HepG2 (cell line): ENCODE results near the gene VPS11. TPM values are rescaled to one million over a fixed set of nuclear protein-coding genes. Genes with fewer than 3 reads are reported as not detected.

ENCODE experiments used
- ARHGAP35 ChIP-seq: sonication (generic); formaldehyde crosslinking; IDR thresholded peaks from 2 replicates; pipeline ENCODE4 v1.9.0; 2022; ENCODE audit warnings: mild to moderate bottlenecking, inconsistent platforms, moderate library complexity, missing genetic modification reagents, borderline replicate concordance
- ARID2 ChIP-seq: sonication (generic); formaldehyde crosslinking; IDR thresholded peaks from 2 replicates; pipeline ENCODE4 v1.8.1; 2022; ENCODE audit warnings: mild to moderate bottlenecking, missing genetic modification reagents, borderline replicate concordance
- ARNT ChIP-seq: fragments of 450-650 bp; IDR thresholded peaks from 2 replicates; pipeline ENCODE4 v1.6.1; 2017
- ELF1 ChIP-seq: sonication (generic); formaldehyde crosslinking; IDR thresholded peaks from 2 replicates; pipeline ENCODE4 v1.4.0; 2020; ENCODE audit warnings: missing genetic modification reagents
- GTF3A ChIP-seq: sonication (generic); formaldehyde crosslinking; conservative IDR thresholded peaks from 2 replicates; pipeline ENCODE4 v1.4.0; 2020; ENCODE audit warnings: mild to moderate bottlenecking, missing genetic modification reagents
- HOXA7 ChIP-seq: sonication (generic); formaldehyde crosslinking; IDR thresholded peaks from 2 replicates; pipeline ENCODE4 v1.8.1; 2022; ENCODE audit warnings: mild to moderate bottlenecking, missing genetic modification reagents, moderate library complexity
- KDM3A ChIP-seq: IDR thresholded peaks from 2 replicates; pipeline ENCODE4 v1.6.1; 2018; ENCODE audit warnings: low read depth, missing compliant biosample characterization
- LRRFIP1 ChIP-seq: sonication (generic); formaldehyde crosslinking; conservative IDR thresholded peaks from 2 replicates; pipeline ENCODE4 v1.4.0; 2020; ENCODE audit warnings: missing genetic modification reagents
- MAX ChIP-seq: IDR thresholded peaks from 2 replicates; pipeline ENCODE4 v1.6.1; 2012; ENCODE audit warnings: inconsistent platforms
- MTERF4 ChIP-seq: sonication (generic); formaldehyde crosslinking; IDR thresholded peaks from 2 replicates; pipeline ENCODE4 v1.8.0; 2023; ENCODE audit warnings: mild to moderate bottlenecking, missing genetic modification reagents
- MXD4 ChIP-seq: IDR thresholded peaks from 2 replicates; pipeline ENCODE4 v1.6.1; 2016; ENCODE audit warnings: mild to moderate bottlenecking, missing biosample characterization, missing genetic modification reagents
- NFATC3 ChIP-seq: sonication (generic); formaldehyde crosslinking; IDR thresholded peaks from 2 replicates; pipeline ENCODE4 v1.5.1; 2020; ENCODE audit warnings: mild to moderate bottlenecking, missing genetic modification reagents
- POGK ChIP-seq: sonication (generic); formaldehyde crosslinking; conservative IDR thresholded peaks from 2 replicates; pipeline ENCODE4 v1.8.0; 2022; ENCODE audit warnings: mild to moderate bottlenecking, moderate library complexity, missing genetic modification reagents
- PRDM4 ChIP-seq: sonication (generic); formaldehyde crosslinking; IDR thresholded peaks from 2 replicates; pipeline ENCODE4 v1.9.0; 2021; ENCODE audit warnings: missing genetic modification reagents, borderline replicate concordance
- REXO4 ChIP-seq: sonication (generic); formaldehyde crosslinking; IDR thresholded peaks from 2 replicates; pipeline ENCODE4 v1.8.0; 2022; ENCODE audit warnings: missing genetic modification reagents, mild to moderate bottlenecking, borderline replicate concordance
- TBX3 ChIP-seq: fragments of 450-650 bp; IDR thresholded peaks from 2 replicates; pipeline ENCODE4 v1.6.1; 2017; ENCODE audit warnings: antibody characterized with exemption, mild to moderate bottlenecking, inconsistent platforms, borderline replicate concordance
- YEATS4 ChIP-seq: sonication (generic); formaldehyde crosslinking; IDR thresholded peaks from 2 replicates; pipeline ENCODE4 v1.4.0; 2020; ENCODE audit warnings: missing genetic modification reagents, borderline replicate concordance
- ZNF383 ChIP-seq: sonication (generic); formaldehyde crosslinking; IDR thresholded peaks from 2 replicates; pipeline ENCODE4 v1.4.0; 2020; ENCODE audit warnings: missing genetic modification reagents, mild to moderate bottlenecking, borderline replicate concordance
- ZNF451 ChIP-seq: sonication (generic); formaldehyde crosslinking; IDR thresholded peaks from 2 replicates; pipeline ENCODE4 v1.5.0; 2020; ENCODE audit warnings: mild to moderate bottlenecking, missing genetic modification reagents
- ZNF460 ChIP-seq: sonication (generic); formaldehyde crosslinking; IDR thresholded peaks from 2 replicates; pipeline ENCODE4 v1.5.1; 2020; ENCODE audit warnings: missing genetic modification reagents, mild to moderate bottlenecking, borderline replicate concordance
- ZNF530 ChIP-seq: sonication (generic); formaldehyde crosslinking; IDR thresholded peaks from 2 replicates; pipeline ENCODE4 v1.5.0; 2020; ENCODE audit warnings: low read depth, mild to moderate bottlenecking, missing genetic modification reagents
- ZNF841 ChIP-seq: sonication (generic); formaldehyde crosslinking; IDR thresholded peaks from 2 replicates; pipeline ENCODE4 v1.8.1; 2023; ENCODE audit warnings: missing genetic modification reagents, borderline replicate concordance
- ZSCAN29 ChIP-seq: sonication (generic); formaldehyde crosslinking; conservative IDR thresholded peaks from 2 replicates; pipeline ENCODE4 v1.4.0; 2020; ENCODE audit warnings: mild to moderate bottlenecking, missing genetic modification reagents
- polyA plus RNA-seq, 8 experiments: library from polyadenylated mRNA; depleted of rRNA in 3 of 8; stranded (reverse) in 7 of 8; unstranded in 1 of 8; fragments of >200 nt; fragmentation: Illumina TruSeq in 4 of 8; extraction: Trizol in 4 of 8; gene quantifications; 2 replicates each; pipeline versions ENCODE4 v1.2.1 to v1.2.3, GENCODE V29; 2011 to 2016; ENCODE audit warnings: low read depth in 4 of 8, missing spikeins in 1 of 8, mixed read lengths in 1 of 8; ENCODE audit not compliant: insufficient read depth in 1 of 8
- total RNA-seq, 5 experiments: library from RNA; depleted of rRNA; stranded (reverse); fragments of >200 nt; fragmentation: Illumina TruSeq; extraction: Trizol; gene quantifications; 2 replicates each; pipeline ENCODE4 v1.2.3, GENCODE V29; 2016; ENCODE audit warnings: low read depth in 1 of 5

Gene VPS11
- total and polyA plus RNA-seq, 2 of the 13 experiments (the other 11 are each of a cell fraction or from before 2014, with no cell fraction given): 13.7 to 21.6 TPM

GRCh38 chr11:119024430-119025098 is 43.1 kb upstream of the VPS11 start (continued):
- no peak for TF ChIP-seq YEATS4
- no peak for TF ChIP-seq POGK (CRISPR knock-in tag)
- no peak for TF ChIP-seq TBX3
- no peak for TF ChIP-seq PRDM4 (CRISPR knock-in tag)
- no peak for TF ChIP-seq ZNF841 (CRISPR knock-in tag)
- TF ChIP-seq LRRFIP1 (CRISPR knock-in tag): no peak
- no peak for TF ChIP-seq ELF1 (CRISPR knock-in tag)
- no peak for TF ChIP-seq REXO4 (CRISPR knock-in tag)
- TF ChIP-seq ARID2 (CRISPR knock-in tag): no peak
- no peak for TF ChIP-seq GTF3A (CRISPR knock-in tag)
- no peak for TF ChIP-seq ZSCAN29
- TF ChIP-seq ZNF451 (CRISPR knock-in tag): no peak
- no peak for TF ChIP-seq ZNF460 (CRISPR knock-in tag)
- no peak for TF ChIP-seq NFATC3 (CRISPR knock-in tag)
- peak; percentile 13; the same call in 1 of the 2 replicates for TF ChIP-seq MAX
- no peak for TF ChIP-seq KDM3A (CRISPR knock-in tag)
- no peak for TF ChIP-seq HOXA7 (CRISPR knock-in tag)
- no peak for TF ChIP-seq ZNF383 (CRISPR knock-in tag)
- TF ChIP-seq ZNF530 (CRISPR knock-in tag): no peak
- TF ChIP-seq ARNT: no peak
- no peak for TF ChIP-seq MTERF4
- TF ChIP-seq MXD4: 0 out of 2 replicates have a peak, but pooled peaks have one; percentile 20
- no peak for TF ChIP-seq ARHGAP35
